Stimulated activated memory B cell treated with anti-CD40 and anti-IgM and Interleukin-4, amounts not matched to agents 10 μg/mL and 1 μg/mL and 100 μg/mL, for 72 hours (primary cell): ENCODE measurements around the gene MACF1.
"Not testable (repeated sequence)": the region's sequence is repeated elsewhere in the genome, so short reads cannot be mapped to it uniquely, and the experiment has no call there.

Experiments used
- ATAC-seq: fragments of 150-1000 bp; cut with Tn5 transposase; 2 replicates; pipeline ENCODE4 v1.10.0; 2021
- H3K27ac Mint-ChIP-seq: one replicate; pipeline ENCODE4 v1.8.0; 2022; ENCODE audit warnings: mild to moderate bottlenecking, mixed read lengths
- H3K27me3 Mint-ChIP-seq: one replicate; pipeline ENCODE4 v1.8.0; 2022; ENCODE audit warnings: mixed read lengths
- H3K36me3 Mint-ChIP-seq: one replicate; pipeline ENCODE4 v1.8.0; 2022; ENCODE audit warnings: mixed read lengths
- H3K4me1 Mint-ChIP-seq: one replicate; pipeline ENCODE4 v1.8.0; 2022; ENCODE audit warnings: mixed read lengths
- H3K4me3 Mint-ChIP-seq: one replicate; pipeline ENCODE4 v1.8.0; 2022; ENCODE audit warnings: mild to moderate bottlenecking, moderate library complexity, mixed read lengths
- H3K9me3 Mint-ChIP-seq: one replicate; pipeline ENCODE4 v1.8.0; 2022; ENCODE audit warnings: mixed read lengths

MACF1 gene

DNA sequence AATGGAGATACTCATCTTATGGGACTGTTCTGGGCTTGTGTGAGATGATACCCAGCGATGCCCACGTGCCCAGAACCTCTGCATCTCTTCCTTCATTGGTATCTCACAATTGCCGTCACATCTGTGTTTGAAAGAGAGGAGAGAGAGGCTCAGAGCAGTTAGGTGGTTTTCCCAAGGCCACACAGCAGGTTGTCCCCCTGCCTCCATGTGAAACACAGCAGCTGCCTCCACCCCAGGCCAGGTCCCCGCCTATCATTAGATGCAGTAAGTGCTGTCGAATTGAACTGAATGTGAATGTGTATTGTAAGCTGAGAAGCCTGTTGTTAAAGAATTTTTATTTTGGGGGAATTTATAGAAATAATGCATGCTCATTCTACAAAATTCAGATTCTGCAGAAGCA, 292.0 kb downstream of the MACF1 start:
- not testable (repeated sequence) for ATAC-seq, H3K27ac Mint-ChIP-seq, H3K4me3 Mint-ChIP-seq, H3K9me3 Mint-ChIP-seq, H3K36me3 Mint-ChIP-seq
- H3K27me3 Mint-ChIP-seq, result peaks cover 33% of the 10 kb centered on the region
- peaks cover 17% of the 10 kb centered on the region for H3K4me1 Mint-ChIP-seq

- H3K27ac Mint-ChIP-seq, result no peak overlapping the region
- no peaks in the 10 kb centered on the region for H3K36me3 Mint-ChIP-seq
- H3K4me3 Mint-ChIP-seq, result no peak overlapping the region
- ATAC-seq, result peak; percentile 10
- H3K4me1 Mint-ChIP-seq, result peaks cover 17% of the 10 kb centered on the region
- no peaks in the 10 kb centered on the region for H3K9me3 Mint-ChIP-seq
- peaks cover 29% of the 10 kb centered on the region for H3K27me3 Mint-ChIP-seq
These were observed 293.1 kb downstream of the MACF1 start for GRCh38 chr1:39497585-39497984.

GRCh38 chr1:39498096-39498710, 293.7 kb downstream of the MACF1 start:
- ATAC-seq, H3K9me3 Mint-ChIP-seq, H3K27ac Mint-ChIP-seq, H3K36me3 Mint-ChIP-seq, H3K4me3 Mint-ChIP-seq: not testable (repeated sequence)
- H3K27me3 Mint-ChIP-seq, result peaks cover 23% of the 10 kb centered on the region
- H3K4me1 Mint-ChIP-seq, result peaks cover 13% of the 10 kb centered on the region

DNA sequence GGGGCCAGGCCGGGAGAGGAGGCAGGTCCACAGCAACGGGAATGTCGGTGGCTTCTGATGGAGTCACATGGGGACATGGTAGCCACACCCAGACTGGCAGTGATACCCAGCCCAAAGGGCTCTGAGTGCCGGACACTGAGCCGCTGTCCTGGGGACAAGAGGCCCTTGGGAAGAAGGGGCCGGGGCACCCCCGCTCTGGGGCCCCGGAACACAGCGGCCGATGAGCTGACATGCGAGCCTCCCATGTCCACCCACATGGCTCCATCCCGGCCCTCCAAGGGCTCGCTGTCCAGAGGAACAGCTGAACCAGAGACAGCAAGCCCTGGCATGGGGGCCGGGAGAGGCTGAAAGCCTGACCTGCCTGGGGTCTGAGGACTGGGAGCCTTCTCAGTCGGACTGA, 294.3 kb downstream of the MACF1 start:
- not testable (repeated sequence) for H3K4me3 Mint-ChIP-seq, H3K36me3 Mint-ChIP-seq, H3K9me3 Mint-ChIP-seq, H3K4me1 Mint-ChIP-seq, ATAC-seq, H3K27ac Mint-ChIP-seq
- peaks cover 16% of the 10 kb centered on the region for H3K27me3 Mint-ChIP-seq

GRCh38 chr1:39499668-39500067, 295.2 kb downstream of the MACF1 start:
- H3K4me1 Mint-ChIP-seq, result no peaks in the 10 kb centered on the region
- H3K9me3 Mint-ChIP-seq, result no peaks in the 10 kb centered on the region
- H3K27ac Mint-ChIP-seq, result no peak overlapping the region
- no peak for ATAC-seq
- H3K4me3 Mint-ChIP-seq, result no peak overlapping the region
- H3K27me3 Mint-ChIP-seq, result peaks cover 8% of the 10 kb centered on the region
- no peaks in the 10 kb centered on the region for H3K36me3 Mint-ChIP-seq

GRCh38 chr1:39500862-39501389, 296.4 kb downstream of the MACF1 start:
- no peak overlapping the region for H3K27ac Mint-ChIP-seq
- no peaks in the 10 kb centered on the region for H3K4me1 Mint-ChIP-seq
- peaks cover 7% of the 10 kb centered on the region for H3K27me3 Mint-ChIP-seq
- no peaks in the 10 kb centered on the region for H3K9me3 Mint-ChIP-seq
- no peaks in the 10 kb centered on the region for H3K36me3 Mint-ChIP-seq
- ATAC-seq, result no peak
- no peak overlapping the region for H3K4me3 Mint-ChIP-seq

- Mint-ChIP-seq H3K36me3 (no peaks in the 10 kb centered on the region), H3K4me1 (no peaks in the 10 kb centered on the region), H3K27me3 (peaks cover 2% of the 10 kb centered on the region), H3K27ac (no peak overlapping the region), H3K9me3 (no peaks in the 10 kb centered on the region), H3K4me3 (no peak overlapping the region)
- no peak for ATAC-seq
These were observed 297.2 kb downstream of the MACF1 start for GRCh38 chr1:39501666-39502065.

- not testable (repeated sequence) for H3K27me3 Mint-ChIP-seq, ATAC-seq, H3K4me3 Mint-ChIP-seq, H3K9me3 Mint-ChIP-seq, H3K36me3 Mint-ChIP-seq, H3K4me1 Mint-ChIP-seq, H3K27ac Mint-ChIP-seq
These were observed 299.9 kb downstream of the MACF1 start for GRCh38 chr1:39504436-39504835.

DNA sequence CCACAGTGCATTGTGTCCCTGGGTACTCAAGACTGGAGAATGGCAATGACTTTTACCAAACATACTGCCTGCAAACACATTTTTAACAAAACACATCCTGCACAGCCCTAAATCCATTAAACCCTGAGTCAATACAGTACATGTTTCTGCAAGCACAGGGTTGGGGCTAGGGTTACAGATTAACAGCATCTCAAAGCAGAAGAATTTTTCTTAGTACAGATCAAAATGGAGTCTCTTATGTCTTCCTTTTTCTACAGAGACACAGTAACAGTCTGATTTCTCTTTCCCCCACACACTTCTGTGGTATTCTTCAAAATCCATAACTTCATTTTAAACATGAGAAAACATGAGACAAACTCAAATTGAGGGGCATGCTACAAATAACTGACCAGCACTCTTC, 300.8 kb downstream of the MACF1 start:
- ATAC-seq, result no peak
- no peak overlapping the region for H3K4me3 Mint-ChIP-seq
- no peak overlapping the region for H3K27ac Mint-ChIP-seq
- no peaks in the 10 kb centered on the region for H3K9me3 Mint-ChIP-seq
- no peaks in the 10 kb centered on the region for H3K27me3 Mint-ChIP-seq
- H3K36me3 Mint-ChIP-seq, result no peaks in the 10 kb centered on the region
- H3K4me1 Mint-ChIP-seq, result peaks cover 12% of the 10 kb centered on the region

- ATAC-seq, result no peak
- H3K36me3 Mint-ChIP-seq, result no peaks in the 10 kb centered on the region
- peaks cover 19% of the 10 kb centered on the region for H3K4me1 Mint-ChIP-seq
- H3K9me3 Mint-ChIP-seq, result no peaks in the 10 kb centered on the region
- H3K27ac Mint-ChIP-seq, result no peak overlapping the region
- H3K27me3 Mint-ChIP-seq, result no peaks in the 10 kb centered on the region
- no peak overlapping the region for H3K4me3 Mint-ChIP-seq
These were observed 302.9 kb downstream of the MACF1 start for GRCh38 chr1:39507230-39507928.

GRCh38 chr1:39508266-39508665, 303.8 kb downstream of the MACF1 start:
- peak overlapping the region; percentile 86 for H3K27ac Mint-ChIP-seq
- H3K36me3 Mint-ChIP-seq, result no peaks in the 10 kb centered on the region
- no peaks in the 10 kb centered on the region for H3K9me3 Mint-ChIP-seq
- H3K27me3 Mint-ChIP-seq, result no peaks in the 10 kb centered on the region
- H3K4me3 Mint-ChIP-seq, result no peak overlapping the region
- peaks cover 19% of the 10 kb centered on the region for H3K4me1 Mint-ChIP-seq
- no peak for ATAC-seq

- no peak overlapping the region for H3K4me3 Mint-ChIP-seq
- peak; percentile 28 for ATAC-seq
- no peaks in the 10 kb centered on the region for H3K27me3 Mint-ChIP-seq
- H3K36me3 Mint-ChIP-seq, result no peaks in the 10 kb centered on the region
- H3K9me3 Mint-ChIP-seq, result no peaks in the 10 kb centered on the region
- peaks cover 19% of the 10 kb centered on the region for H3K4me1 Mint-ChIP-seq
- H3K27ac Mint-ChIP-seq, result peak overlapping the region; percentile 86
These were observed 304.4 kb downstream of the MACF1 start for GRCh38 chr1:39508857-39509305.

GRCh38 chr1:39509360-39510009, 305.0 kb downstream of the MACF1 start:
- H3K4me1 Mint-ChIP-seq, result peaks cover 19% of the 10 kb centered on the region
- H3K9me3 Mint-ChIP-seq, result no peaks in the 10 kb centered on the region
- no peaks in the 10 kb centered on the region for H3K36me3 Mint-ChIP-seq
- peak overlapping the region; percentile 76 for H3K4me3 Mint-ChIP-seq
- H3K27me3 Mint-ChIP-seq, result no peaks in the 10 kb centered on the region
- H3K27ac Mint-ChIP-seq, result peak overlapping the region; percentile 86
- peak; percentile 50 for ATAC-seq

GRCh38 chr1:39510570-39511186, 306.2 kb downstream of the MACF1 start:
- Mint-ChIP-seq H3K4me1 (peaks cover 24% of the 10 kb centered on the region), H3K27ac (peak overlapping the region; percentile 67)
- H3K27me3 Mint-ChIP-seq, H3K36me3 Mint-ChIP-seq, H3K4me3 Mint-ChIP-seq, ATAC-seq, H3K9me3 Mint-ChIP-seq: not testable (repeated sequence)

DNA sequence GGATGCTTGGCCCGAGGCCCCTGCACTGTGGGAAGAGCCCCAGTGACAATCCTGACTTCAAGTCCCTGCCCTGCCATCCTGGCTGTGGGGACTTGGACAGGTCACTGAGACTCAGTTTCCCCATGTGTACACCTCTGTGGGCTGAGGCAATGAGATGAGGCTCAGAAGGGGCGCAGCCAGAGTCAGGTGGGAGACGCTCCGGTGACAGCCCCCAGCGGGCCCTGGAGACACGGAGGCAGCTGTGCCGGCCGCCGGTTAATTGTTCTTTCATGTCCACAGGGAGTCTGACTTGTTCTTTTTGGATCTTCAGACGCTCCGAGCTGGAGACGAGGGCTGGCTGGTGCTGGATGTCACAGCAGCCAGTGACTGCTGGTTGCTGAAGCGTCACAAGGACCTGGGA, 307.0 kb downstream of the MACF1 start:
- not testable (repeated sequence) for H3K36me3 Mint-ChIP-seq, H3K9me3 Mint-ChIP-seq, H3K4me3 Mint-ChIP-seq, ATAC-seq, H3K27me3 Mint-ChIP-seq, H3K27ac Mint-ChIP-seq
- H3K4me1 Mint-ChIP-seq, result peaks cover 24% of the 10 kb centered on the region
